Stimulated activated CD4-positive, alpha-beta T cell treated with anti-CD3 and anti-CD28 coated beads, Interleukin-4, amount 100 ng/mL, for 4 hours (primary cell): ENCODE results near the gene PRKCH.

Source experiments
- DNase-seq, 2 experiments: peaks; one replicate each; pipeline ENCODE4 v3.0.0-alpha.2; 2020

The PRKCH gene

DNA sequence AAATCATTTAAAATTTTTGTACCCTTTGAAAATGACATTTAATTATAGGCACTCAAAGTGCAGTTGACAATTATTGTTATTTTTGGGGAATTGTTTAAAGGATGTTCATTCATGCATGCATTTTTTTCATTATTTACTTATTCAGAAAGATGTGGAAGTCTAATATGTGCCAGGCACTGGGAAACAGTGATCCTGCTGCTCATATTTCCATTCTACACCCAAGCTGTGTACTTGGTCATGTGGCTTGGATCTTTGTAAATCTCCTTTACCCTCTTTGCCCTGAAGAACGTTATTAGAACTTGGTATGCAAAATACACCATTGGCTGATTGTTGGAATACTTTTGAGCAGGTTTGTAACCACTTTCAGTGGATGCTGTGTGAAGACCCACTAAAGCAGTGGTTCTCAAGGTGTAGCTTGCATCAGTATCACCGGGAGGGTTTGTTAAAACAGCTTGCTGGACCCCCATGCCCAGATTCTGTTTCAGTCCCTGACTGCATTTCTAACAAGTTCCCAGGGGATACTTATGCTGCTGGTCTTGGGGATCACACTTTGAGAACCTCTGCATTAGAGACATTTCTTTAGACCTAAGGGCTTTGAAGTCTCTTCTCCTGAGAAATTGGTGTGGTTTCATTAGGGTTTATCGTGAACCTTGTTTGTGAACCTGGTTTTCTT lies 47.5 kb downstream of the PRKCH start:
- DNase-seq = no peak

GRCh38 chr14:61369454-61369810 lies 48.1 kb downstream of the PRKCH start:
- no peak for DNase-seq

DNA sequence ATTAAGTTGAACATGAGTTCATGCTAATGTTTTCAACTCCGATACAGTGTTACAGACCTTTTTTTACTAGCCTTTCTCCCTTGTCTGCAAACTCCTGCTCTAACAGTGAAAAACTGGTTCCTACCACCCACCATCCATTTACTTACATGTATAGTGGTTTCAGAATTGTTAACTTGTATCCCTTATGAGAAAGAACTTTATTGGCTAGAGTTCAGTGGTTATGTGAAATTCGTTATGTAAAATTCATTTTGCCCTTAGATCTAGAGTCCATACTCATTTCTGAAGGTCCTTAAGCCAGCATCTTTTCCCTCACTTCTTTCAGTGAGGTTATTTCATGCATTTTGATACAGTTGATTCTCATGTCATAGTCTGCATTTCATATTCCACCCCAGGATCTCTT lies 51.0 kb downstream of the PRKCH start:
- no peak for DNase-seq

GRCh38 chr14:61372842-61373555 lies 51.6 kb downstream of the PRKCH start:
- DNase-seq = no peak

- no peak for DNase-seq
Measured at GRCh38 chr14:61374284-61374683, 52.9 kb downstream of the PRKCH start.

- DNase-seq = no peak
Measured at GRCh38 chr14:61375218-61375617, 53.8 kb downstream of the PRKCH start.

GRCh38 chr14:61376314-61376713 lies 54.9 kb downstream of the PRKCH start:
- DNase-seq = no peak

GRCh38 chr14:61377749-61378148 lies 56.4 kb downstream of the PRKCH start:
- DNase-seq = no peak

- no peak for DNase-seq
Measured at GRCh38 chr14:61379639-61380184, 58.3 kb downstream of the PRKCH start.

DNA sequence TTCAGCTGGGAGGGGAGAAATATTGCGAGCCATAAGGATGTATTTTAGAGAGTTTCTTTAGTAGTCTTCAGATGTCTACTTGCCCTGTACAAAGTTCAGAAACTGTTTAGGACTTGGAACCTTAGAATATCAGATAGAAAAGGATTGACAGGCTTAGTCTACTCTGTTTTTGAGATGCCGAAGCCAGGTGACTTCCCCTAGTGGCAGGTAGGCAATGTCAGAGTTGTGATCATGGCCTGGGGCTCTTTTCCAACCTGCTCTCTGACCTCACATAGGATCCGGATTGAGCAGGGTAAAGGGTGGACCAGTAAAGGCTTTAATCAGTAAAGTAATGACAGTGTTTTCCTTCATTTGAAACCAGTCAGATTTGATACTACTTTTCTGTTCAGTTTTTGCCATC lies 59.6 kb downstream of the PRKCH start:
- DNase-seq = no peak

- no peak for DNase-seq
Measured at GRCh38 chr14:61381553-61381952, 60.2 kb downstream of the PRKCH start.

DNA sequence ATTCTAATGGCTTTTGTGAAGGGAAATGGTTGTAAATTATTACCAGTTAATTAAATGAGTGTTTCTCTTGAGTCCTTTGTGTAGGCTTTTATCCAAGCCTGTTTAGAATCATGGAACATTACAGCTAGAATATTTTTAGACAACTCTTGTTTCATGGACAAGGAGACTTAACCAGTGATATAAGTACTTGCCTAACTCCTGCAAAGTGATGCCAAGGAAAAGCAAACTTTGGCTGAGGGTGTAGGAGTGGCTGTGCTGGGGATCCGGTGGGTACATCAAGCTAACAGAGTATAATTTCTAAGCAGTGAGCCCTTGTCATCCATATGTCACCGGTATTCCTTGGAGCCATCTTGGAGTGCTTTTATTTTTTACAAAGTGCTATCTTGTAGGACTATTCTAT lies 61.5 kb downstream of the PRKCH start:
- DNase-seq = no peak

GRCh38 chr14:61385002-61385685 lies 63.8 kb downstream of the PRKCH start:
- DNase-seq = peak in 1 of 2 experiments; percentile 30

- DNase-seq = no peak
Measured at GRCh38 chr14:61386173-61386772, 64.9 kb downstream of the PRKCH start.

- no peak for DNase-seq
Measured at GRCh38 chr14:61387076-61387475, 65.7 kb downstream of the PRKCH start.

- peak in 1 of 2 experiments; percentile 25 for DNase-seq
Measured at GRCh38 chr14:61388173-61388975, 67.0 kb downstream of the PRKCH start.

- DNase-seq = peak in 1 of 2 experiments; percentile 31
Measured at GRCh38 chr14:61388976-61389576, 67.7 kb downstream of the PRKCH start.

DNA sequence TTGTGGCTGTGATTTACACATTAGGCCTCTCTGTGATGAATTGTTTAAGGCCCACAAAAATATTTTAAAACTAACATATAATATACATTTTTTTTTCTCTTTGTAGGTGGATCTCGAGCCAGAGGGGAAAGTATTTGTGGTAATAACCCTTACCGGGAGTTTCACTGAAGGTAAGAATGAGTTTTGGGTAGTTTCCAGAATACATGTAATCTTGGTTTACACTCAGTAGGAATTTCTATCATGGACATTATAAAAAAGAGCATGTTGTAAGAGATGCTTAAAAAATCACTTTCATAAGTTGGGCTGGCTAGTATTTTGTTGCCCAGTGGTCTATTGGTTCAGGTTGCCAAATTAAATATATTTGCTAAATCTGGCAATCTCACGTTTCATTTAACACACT lies 69.7 kb downstream of the PRKCH start:
- no peak for DNase-seq

DNA sequence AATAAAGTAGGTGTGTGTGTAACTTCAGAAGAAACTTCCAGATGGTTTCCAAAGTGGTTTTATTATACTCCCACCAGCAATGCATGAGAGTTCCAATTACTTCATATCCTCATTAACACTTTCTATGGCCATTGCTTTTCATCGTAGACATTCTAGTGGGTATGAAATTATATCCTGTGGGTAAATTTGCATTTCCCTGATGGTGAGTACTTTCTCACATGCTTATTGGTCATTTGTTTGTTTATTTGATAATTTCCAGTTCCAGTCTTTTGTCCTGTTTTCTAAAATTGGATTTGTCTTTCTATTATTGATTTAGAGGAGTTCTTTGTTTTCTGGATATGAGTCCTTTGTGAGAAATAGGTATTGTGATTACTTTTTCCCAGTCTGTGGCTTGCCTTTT lies 70.9 kb downstream of the PRKCH start:
- DNase-seq = no peak

GRCh38 chr14:61394542-61394941 lies 73.2 kb downstream of the PRKCH start:
- DNase-seq = no peak

DNA sequence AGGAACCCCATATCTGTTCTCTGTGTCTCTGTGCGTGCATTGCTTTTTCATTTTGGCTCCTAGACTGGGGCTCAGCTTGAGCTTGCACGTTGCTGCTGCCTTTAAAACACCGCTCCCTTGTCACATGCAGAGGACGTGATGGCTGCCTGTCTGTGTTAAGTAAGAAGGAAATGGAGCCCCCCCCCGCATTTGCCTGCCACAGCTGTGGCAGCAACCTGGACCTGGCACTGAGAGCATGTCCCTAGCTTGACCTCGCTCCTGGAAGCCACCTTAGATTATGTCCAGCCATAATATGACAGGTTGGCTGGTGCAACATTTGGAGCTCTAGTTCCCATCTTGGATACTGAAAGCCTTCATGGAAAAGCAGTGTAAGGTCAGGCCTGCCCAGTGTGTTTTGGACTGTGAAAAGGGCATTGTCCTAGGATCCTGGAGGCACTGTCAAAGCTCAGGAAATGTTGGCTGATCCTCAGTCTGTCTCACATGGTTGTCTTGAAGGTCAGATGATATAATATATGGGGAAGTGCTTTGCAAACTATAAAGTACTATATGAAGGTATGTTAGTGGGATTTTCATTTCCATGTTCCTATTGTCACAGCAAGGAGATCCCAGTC lies 73.8 kb downstream of the PRKCH start:
- no peak for DNase-seq

GRCh38 chr14:61396279-61396678 lies 74.9 kb downstream of the PRKCH start:
- DNase-seq = no peak
